H1 (cell line): ENCODE results near the gene TP53BP1. TPM values are rescaled to one million over a fixed set of nuclear protein-coding genes. Genes with fewer than 3 reads are reported as not detected.
A peak's percentile ranks its signal among the peaks of the same experiment; 100 is the strongest.

Experiments used
- CTCF ChIA-PET: fragments of 300-600 bp; sonication (Branson Sonifier 250); formaldehyde crosslinking; loops from one replicate; lab custom pipeline; 2021; ENCODE audit not compliant: partially characterized antibody; lab: Charles Lee
- POLR2A ChIA-PET: fragments of 300-600 bp; sonication (Branson Sonifier 250); formaldehyde crosslinking; loops from one replicate; lab custom pipeline; 2021; ENCODE audit warnings: inconsistent platforms; ENCODE audit not compliant: partially characterized antibody; lab: Charles Lee
- DNase-seq, 2 experiments: peaks; one replicate each; pipeline versions ENCODE4 v3.0.0 to v3.0.0-alpha.2; 2010 to 2022; ENCODE audit warnings: low spot score in 2 of 2, low read depth in 1 of 2, mixed read lengths in 1 of 2
- FAIRE-seq: peaks from 2 replicates; lab custom pipeline; 2011; peaks lifted over from hg19 to GRCh38; lab: Jason Lieb, UNC
- H2AFZ ChIP-seq: 2 replicates; pipeline ENCODE4 v1.8.1; 2012; ENCODE audit warnings: low read length, inconsistent platforms
- H2AK5ac ChIP-seq: 2 replicates; pipeline ENCODE4 v1.6.1; 2013; ENCODE audit warnings: low read depth, low read length
- H2BK120ac ChIP-seq: replicated peaks from 2 replicates; pipeline ENCODE3; 2013; ENCODE audit warnings: low read depth, low read length, inconsistent platforms
- H2BK12ac ChIP-seq: 2 replicates; pipeline ENCODE4 v1.6.1; 2013; ENCODE audit warnings: low read depth, low read length
- H2BK15ac ChIP-seq: 2 replicates; pipeline ENCODE4 v1.6.1; 2013; ENCODE audit warnings: low read length
- H2BK20ac ChIP-seq: 2 replicates; pipeline ENCODE4 v1.6.1; 2013; ENCODE audit warnings: low read length
- H2BK5ac ChIP-seq: 2 replicates; pipeline ENCODE4 v1.6.1; 2013; ENCODE audit warnings: low read depth, low read length
- H3K14ac ChIP-seq: 2 replicates; pipeline ENCODE4 v1.6.1; 2013; ENCODE audit warnings: inconsistent platforms; ENCODE audit not compliant: insufficient read length
- H3K18ac ChIP-seq: 2 replicates; pipeline ENCODE4 v1.6.1; 2013; ENCODE audit warnings: low read length; ENCODE audit errors: extremely low read depth
- H3K23ac ChIP-seq: 2 replicates; pipeline ENCODE4 v1.6.1; 2013; ENCODE audit warnings: inconsistent platforms; ENCODE audit not compliant: insufficient read length
- H3K23me2 ChIP-seq: 2 replicates; pipeline ENCODE4 v1.6.1; 2013; ENCODE audit warnings: low read depth, low read length
- H3K27ac ChIP-seq: 2 replicates; pipeline ENCODE4 v1.6.1; 2011; ENCODE audit warnings: low read depth, low read length, inconsistent platforms
- H3K27me3 ChIP-seq, 4 experiments: replicated peaks in 1 of 4; 1 replicate in 1 of 4; 2 replicates in 3 of 4; pipeline versions ENCODE4 v1.6.1 to v1.8.1; 2011 to 2013; ENCODE audit warnings: low read length in 3 of 4, mild to moderate bottlenecking in 3 of 4, inconsistent platforms in 2 of 4, mixed read lengths in 2 of 4, moderate library complexity in 1 of 4; ENCODE audit not compliant: control insufficient read depth in 3 of 4, insufficient read depth in 3 of 4; ENCODE audit errors: extremely low read depth in 1 of 4
- H3K36me3 ChIP-seq, 4 experiments: 2 replicates each; pipeline versions ENCODE4 v1.6.1 to v1.8.1; 2011 to 2013; ENCODE audit warnings: mild to moderate bottlenecking in 4 of 4, low read length in 3 of 4, moderate library complexity in 2 of 4, control low read depth in 1 of 4, inconsistent platforms in 1 of 4; ENCODE audit not compliant: insufficient read depth in 4 of 4, control insufficient read depth in 2 of 4
- H3K4ac ChIP-seq: replicated peaks from 2 replicates; pipeline ENCODE3; 2013; ENCODE audit warnings: low read length, low read depth, mixed read lengths, inconsistent platforms; ENCODE audit not compliant: insufficient read length
- H3K4me1 ChIP-seq, 4 experiments: replicated peaks in 1 of 4; 1 replicate in 1 of 4; 2 replicates in 3 of 4; pipeline versions ENCODE4 v1.6.1 to v1.8.1; 2011 to 2013; ENCODE audit warnings: low read length in 3 of 4, inconsistent platforms in 2 of 4, mixed read lengths in 1 of 4; ENCODE audit not compliant: insufficient read depth in 4 of 4, control insufficient read depth in 3 of 4
- H3K4me2 ChIP-seq, 2 experiments: 2 replicates each; pipeline versions ENCODE4 v1.6.1 to v1.8.1; 2011 to 2013; ENCODE audit warnings: low read depth in 2 of 2, low read length in 2 of 2, control low read depth in 1 of 2, inconsistent platforms in 1 of 2, mild to moderate bottlenecking in 1 of 2; ENCODE audit not compliant: insufficient read depth in 1 of 2
- H3K4me3 ChIP-seq, 4 experiments: fragments of 200-600, 300-600 bp in 1 of 4; sonication (generic), shearing (Covaris generic), sonication (Bioruptor Twin) in 1 of 4; 2 replicates each; pipeline versions ENCODE4 v1.5.1 to v1.8.1; 2011 to 2016; ENCODE audit warnings: low read length in 4 of 4, low read depth in 3 of 4, control low read depth in 2 of 4, inconsistent platforms in 2 of 4, mild to moderate bottlenecking in 2 of 4, mixed read lengths in 1 of 4, moderate library complexity in 1 of 4; ENCODE audit not compliant: insufficient read depth in 2 of 4; ENCODE audit errors: extremely low read depth in 1 of 4
- H3K56ac ChIP-seq: replicated peaks from 2 replicates; pipeline ENCODE3; 2013; ENCODE audit warnings: low read depth, mild to moderate bottlenecking, mixed read lengths, low read length, inconsistent platforms; ENCODE audit not compliant: insufficient read length
- H3K79me1 ChIP-seq: 2 replicates; pipeline ENCODE4 v1.6.1; 2013; ENCODE audit warnings: low read depth, low read length, control low read depth
- H3K79me2 ChIP-seq, 2 experiments: 2 replicates each; pipeline versions ENCODE4 v1.6.1 to v1.8.1; 2012 to 2013; ENCODE audit warnings: low read length in 2 of 2, mild to moderate bottlenecking in 2 of 2, inconsistent platforms in 1 of 2; ENCODE audit not compliant: insufficient read depth in 2 of 2, control insufficient read depth in 1 of 2
- H3K9ac ChIP-seq, 4 experiments: replicated peaks in 1 of 4; 1 replicate in 1 of 4; 2 replicates in 3 of 4; pipeline versions ENCODE4 v1.6.1 to v1.8.1; 2011 to 2013; ENCODE audit warnings: low read depth in 3 of 4, low read length in 3 of 4, control low read depth in 2 of 4, mild to moderate bottlenecking in 2 of 4, moderate library complexity in 2 of 4, inconsistent platforms in 1 of 4; ENCODE audit errors: extremely low read depth in 1 of 4
- H3K9me3 ChIP-seq, 2 experiments: 2 replicates each; pipeline versions ENCODE4 v1.6.1 to v1.8.1; 2012 to 2013; ENCODE audit warnings: mild to moderate bottlenecking in 2 of 2, moderate library complexity in 2 of 2, control low read depth in 1 of 2, inconsistent platforms in 1 of 2, low read depth in 1 of 2, low read length in 1 of 2, mixed read lengths in 1 of 2; ENCODE audit not compliant: insufficient read depth in 2 of 2
- H4K20me1 ChIP-seq, 2 experiments: replicated peaks in 1 of 2; 2 replicates each; pipeline versions ENCODE3 to v1.8.1; 2011 to 2013; ENCODE audit warnings: inconsistent platforms in 2 of 2, low read length in 2 of 2, mild to moderate bottlenecking in 1 of 2; ENCODE audit not compliant: insufficient read depth in 2 of 2, control insufficient read depth in 1 of 2
- H4K5ac ChIP-seq: 2 replicates; pipeline ENCODE4 v1.6.1; 2013; ENCODE audit warnings: low read length, low read depth, mixed read lengths, inconsistent platforms; ENCODE audit not compliant: insufficient read length
- H4K8ac ChIP-seq: 2 replicates; pipeline ENCODE4 v1.8.0; 2013; ENCODE audit warnings: mild to moderate bottlenecking, moderate library complexity, low read length, inconsistent platforms; ENCODE audit not compliant: insufficient read depth; ENCODE audit errors: extremely low read depth
- H4K91ac ChIP-seq: replicated peaks from 2 replicates; pipeline ENCODE3; 2013; ENCODE audit warnings: low read length, mixed read lengths, inconsistent platforms; ENCODE audit not compliant: insufficient read length
- CEBPB ChIP-seq: IDR thresholded peaks from 2 replicates; pipeline ENCODE4 v1.6.1; 2012; ENCODE audit warnings: low read depth, low read length
- CTBP2 ChIP-seq: IDR thresholded peaks from 2 replicates; pipeline ENCODE4 v1.7.0; 2011; ENCODE audit warnings: borderline replicate concordance, mild to moderate bottlenecking, moderate library complexity, mixed read lengths, low read length; ENCODE audit not compliant: insufficient read depth, insufficient read length
- JUND ChIP-seq: IDR thresholded peaks from 2 replicates; pipeline ENCODE4 v1.6.1; 2011; ENCODE audit warnings: mild to moderate bottlenecking, improper control_type of control experiment, low read length
- PHF8 ChIP-seq: fragments of 200-600 bp; sonication (generic); conservative IDR thresholded peaks from 2 replicates; pipeline ENCODE4 v1.7.1; 2012; ENCODE audit warnings: low read depth, mild to moderate bottlenecking, inconsistent platforms, low read length, moderate library complexity
- POLR2AphosphoS5 ChIP-seq: IDR thresholded peaks from 2 replicates; pipeline ENCODE4 v1.6.1; 2011; ENCODE audit warnings: low read depth, low read length
- SAP30 ChIP-seq: fragments of 300-600 bp; sonication (generic); IDR thresholded peaks from 2 replicates; pipeline ENCODE4 v1.7.1; 2012; ENCODE audit warnings: low read length, moderate library complexity, mild to moderate bottlenecking, inconsistent platforms; ENCODE audit not compliant: insufficient read depth, insufficient replicate concordance
- SP1 ChIP-seq: IDR thresholded peaks from 2 replicates; pipeline ENCODE4 v1.6.1; 2011; ENCODE audit warnings: low read depth, low read length
- SP2 ChIP-seq: IDR thresholded peaks from 2 replicates; pipeline ENCODE4 v1.6.1; 2012; ENCODE audit warnings: mild to moderate bottlenecking, low read length, inconsistent platforms
- TAF7 ChIP-seq: optimal IDR thresholded peaks from 2 replicates; pipeline ENCODE3; 2011; ENCODE audit warnings: low read depth, mild to moderate bottlenecking, inconsistent platforms, low read length, moderate library complexity, borderline replicate concordance
- WGBS, 2 experiments: shearing (Covaris generic) in 1 of 2; methylation state at CpG; one replicate each; pipeline versions ENCODE4 v1.1.6 to v1.1.7; 2013 to 2015; ENCODE audit warnings: low lambda C conversion rate in 2 of 2, mixed read lengths in 2 of 2, inconsistent platforms in 1 of 2, low coverage in 1 of 2, missing lambda C conversion rate in 1 of 2; ENCODE audit not compliant: insufficient replicate concordance in 2 of 2, insufficient coverage in 1 of 2, insufficient read length in 1 of 2; ENCODE audit errors: extremely low coverage in 1 of 2, missing lambda C conversion rate in 1 of 2; 5-methylcytosine and 5-hydroxymethylcytosine counted together
- polyA plus RNA-seq, 7 experiments: library from polyadenylated mRNA; depleted of rRNA in 3 of 7; stranded (reverse) in 5 of 7; unstranded in 2 of 7; fragments of >200 nt in 5 of 7; fragments of 200-250 nt in 2 of 7; gene quantifications; 1 replicate in 5 of 7; 2 replicates in 1 of 7; 4 replicates in 1 of 7; pipeline versions ENCODE4 v1.2.1 to v1.2.3, GENCODE V29; 2011 to 2013; ENCODE audit warnings: missing spikeins in 2 of 7, mixed read lengths in 2 of 7
- total RNA-seq: library from RNA; stranded (reverse); fragmentation: NEBNext Ultra II Directional; extraction: Animal tissue kit (Norgen Biotek cat#: 25700); gene quantifications from 2 replicates; pipeline ENCODE4 v1.2.1, GENCODE V29; 2021
- TF ChIP-seq, protein P1 (sequence below): IDR thresholded peaks from 2 replicates; pipeline ENCODE4 v1.6.1; 2012; ENCODE audit warnings: inconsistent platforms
- TF ChIP-seq, protein P2 (sequence below): IDR thresholded peaks from 2 replicates; pipeline ENCODE4 v1.6.1; 2011; ENCODE audit warnings: low read depth, mild to moderate bottlenecking, low read length; ENCODE audit not compliant: insufficient read depth

Gene TP53BP1
- total and polyA plus RNA-seq, 2 of the 8 experiments (the other 6 are each of a cell fraction or from before 2014, with no cell fraction given): 34.1 to 63.6 TPM

DNA sequence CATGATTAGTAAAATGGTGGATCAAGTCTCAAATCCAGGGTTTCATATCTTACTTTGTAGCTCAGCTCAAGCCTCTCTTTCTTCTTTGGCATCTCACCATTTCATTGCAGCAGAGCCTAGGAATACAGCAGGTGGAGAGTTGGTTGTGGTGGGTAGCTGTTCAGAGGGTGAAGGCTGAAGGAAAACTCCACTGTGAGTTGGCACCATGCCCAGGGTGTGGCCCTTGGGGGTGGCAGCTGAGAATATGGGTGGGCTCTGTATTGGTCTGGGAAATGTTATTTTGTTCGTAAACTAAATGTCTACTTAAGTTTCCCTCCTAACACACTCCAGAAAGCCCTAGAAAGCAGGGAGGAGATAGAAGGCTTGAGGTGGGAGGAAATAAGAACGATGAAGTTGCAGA is 22.8 kb upstream of the TP53BP1 start:
- Histone ChIP-seq H3K79me1 (no peaks in the 10 kb centered on the region), H3K4me1 (peaks cover 11 to 32% (median 16%) of the 10 kb centered on the region in 4 experiments; a peak in 6 of 7 replicates), H3K36me3 (no peaks in the 10 kb centered on the region), H2BK20ac (no peak overlapping the region), H4K20me1 (peaks cover 0 to 2% of the 10 kb centered on the region in 2 experiments), H2BK120ac (no peak overlapping the region), H3K79me2 (no peaks in the 10 kb centered on the region), H4K91ac (no peak overlapping the region), H3K23ac (no peak overlapping the region), H2AK5ac (no peak overlapping the region), H3K27me3 (peaks cover 4 to 50% (median 35%) of the 10 kb centered on the region in 4 experiments), H2BK15ac (no peak overlapping the region), H3K4me3 (peak overlapping the region in 1 of 4 experiments; percentile 72; a peak in 1 of 8 replicates), H3K9ac (no peak overlapping the region; a peak in 1 of 7 replicates), H3K23me2 (peaks cover 20% of the 10 kb centered on the region), H3K9me3 (no peaks in the 10 kb centered on the region), H2BK5ac (no peak overlapping the region), H3K27ac (no peak overlapping the region), H2BK12ac (no peak overlapping the region), H3K14ac (no peak overlapping the region), H3K4me2 (peak overlapping the region; percentile 48 to 78; a peak in 2 of 4 replicates), H3K4ac (no peak overlapping the region), H4K5ac (no peak overlapping the region), H3K18ac (no peak overlapping the region), H3K56ac (no peak overlapping the region), H4K8ac (no peak overlapping the region), H2AFZ (0 out of 2 replicates have a peak overlapping the region, but pooled peaks have one; percentile 74)
- POLR2A ChIA-PET: interaction anchor here (0.9 to 3.0 kb wide), 6 partner anchors 13 to 25 kb away, joined by 3 to 8 read pairs (median 3); partner anchors contain the start of gene TP53BP1
- DNase-seq (no peak), FAIRE-seq (no peak)
- CTCF ChIA-PET: interaction anchor here (0.8 to 9.4 kb wide), 13 partner anchors 8 to 261 kb away, joined by 3 to 121 read pairs (median 5); partner anchors contain the start of genes ELL3 and TP53BP1
- WGBS, 2 experiments: 59% methylated on average over 2 of the region's 2 CpGs; no CpG with 5 or more reads in 1 of the 2 experiments
- TF ChIP-seq SP1: no peak
- TF ChIP-seq, protein P1, sequence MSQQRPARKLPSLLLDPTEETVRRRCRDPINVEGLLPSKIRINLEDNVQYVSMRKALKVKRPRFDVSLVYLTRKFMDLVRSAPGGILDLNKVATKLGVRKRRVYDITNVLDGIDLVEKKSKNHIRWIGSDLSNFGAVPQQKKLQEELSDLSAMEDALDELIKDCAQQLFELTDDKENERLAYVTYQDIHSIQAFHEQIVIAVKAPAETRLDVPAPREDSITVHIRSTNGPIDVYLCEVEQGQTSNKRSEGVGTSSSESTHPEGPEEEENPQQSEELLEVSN: no peak
- no peak for TF ChIP-seq POLR2AphosphoS5
- TF ChIP-seq SP2: no peak
- no peak for TF ChIP-seq CTBP2
- no peak for TF ChIP-seq JUND
- TF ChIP-seq, protein P2, sequence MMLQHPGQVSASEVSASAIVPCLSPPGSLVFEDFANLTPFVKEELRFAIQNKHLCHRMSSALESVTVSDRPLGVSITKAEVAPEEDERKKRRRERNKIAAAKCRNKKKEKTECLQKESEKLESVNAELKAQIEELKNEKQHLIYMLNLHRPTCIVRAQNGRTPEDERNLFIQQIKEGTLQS: no peak
- no peak for TF ChIP-seq PHF8
- no peak for TF ChIP-seq SAP30
- TF ChIP-seq CEBPB: no peak
- TF ChIP-seq TAF7: no peak
